ENCODE measurements around the gene RPGRIP1.
"Not testable (repeated sequence)": the region's sequence is repeated elsewhere in the genome, so short reads cannot be mapped to it uniquely, and the experiment has no call there.

The RPGRIP1 gene

GRCh38 chr14:21279783-21280182 is at the start of gene RPGRIP1:
Gene RPGRIP1 (plus strand): TSS chr14:21280083. CDS start chr14:21287977, 7,894 bp downstream.
- DNase-seq, result no peak

DNA sequence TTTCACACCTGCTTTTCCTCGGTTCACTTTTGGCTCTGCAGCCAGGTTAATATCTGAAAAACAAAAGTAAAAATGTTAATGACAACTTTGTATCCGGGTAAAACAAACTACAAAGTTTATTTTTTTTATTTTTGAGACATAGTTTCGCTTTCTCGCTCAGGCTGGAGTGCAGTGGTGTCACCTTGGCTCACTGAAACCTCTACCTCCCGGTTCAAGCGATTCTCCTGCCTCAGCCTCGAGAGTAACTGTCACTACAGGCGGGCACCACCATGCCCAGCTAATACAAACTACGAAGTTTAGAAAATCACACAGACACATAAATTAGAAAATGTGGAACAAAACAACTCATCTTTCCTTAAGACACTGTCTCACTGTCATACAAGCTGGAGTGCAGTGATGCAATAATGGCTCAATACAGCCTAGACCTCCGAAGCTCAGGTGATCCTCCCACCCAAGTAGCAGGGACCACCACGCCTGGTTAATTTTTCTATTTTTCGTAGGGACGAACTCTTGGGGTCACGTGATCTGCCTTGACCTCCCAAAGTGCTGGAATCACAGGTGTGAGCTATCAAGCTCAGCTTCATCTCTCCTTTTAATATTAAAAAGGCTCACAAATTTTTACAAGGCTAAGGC is 48.7 kb upstream of the RPGRIP1 start:
- DNase-seq, result no peak

- no peak for DNase-seq
These were observed 46.3 kb upstream of the RPGRIP1 start for GRCh38 chr14:21233457-21234076.

- no peak for DNase-seq
These were observed 45.8 kb upstream of the RPGRIP1 start for GRCh38 chr14:21234112-21234511.

DNA sequence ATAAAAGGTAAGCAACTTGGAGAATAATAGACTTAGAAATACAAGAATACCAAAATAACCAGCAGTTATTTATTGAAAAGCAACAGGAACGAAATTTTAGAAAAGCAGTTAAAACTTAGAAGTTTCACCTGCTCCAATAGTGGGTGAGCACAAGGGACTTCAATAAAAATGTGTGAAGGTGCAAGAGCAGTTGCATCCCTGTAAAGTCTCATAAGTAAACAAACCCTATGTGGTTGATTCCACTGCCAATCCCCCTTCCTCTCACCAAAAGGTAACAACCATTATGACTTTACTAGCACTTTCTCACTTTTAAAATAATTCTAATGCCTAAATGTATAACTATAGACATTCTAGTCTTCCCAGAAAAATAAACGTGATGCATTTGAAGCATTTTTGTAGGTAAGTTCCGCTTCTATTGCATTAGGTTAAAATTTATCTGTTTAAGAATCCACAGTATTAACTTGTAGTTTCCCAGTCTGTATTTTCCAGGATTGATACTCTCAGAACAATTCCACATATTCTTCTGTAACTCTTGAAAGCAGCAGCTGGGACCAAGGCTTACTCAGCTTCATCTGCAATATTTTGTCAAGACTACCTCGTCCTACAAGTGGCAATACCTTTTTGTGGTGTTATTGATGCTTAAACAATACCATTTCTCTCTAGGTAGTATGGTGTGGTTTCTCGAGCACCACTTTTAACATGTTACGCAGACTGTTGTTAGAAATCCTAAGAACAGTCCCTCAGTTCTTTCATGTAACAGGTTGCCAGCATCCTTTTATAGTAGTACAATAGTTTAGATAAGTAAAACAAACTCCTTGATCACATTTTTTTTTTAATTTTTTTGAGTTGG is 42.7 kb upstream of the RPGRIP1 start:
- DNase-seq, result no peak

DNA sequence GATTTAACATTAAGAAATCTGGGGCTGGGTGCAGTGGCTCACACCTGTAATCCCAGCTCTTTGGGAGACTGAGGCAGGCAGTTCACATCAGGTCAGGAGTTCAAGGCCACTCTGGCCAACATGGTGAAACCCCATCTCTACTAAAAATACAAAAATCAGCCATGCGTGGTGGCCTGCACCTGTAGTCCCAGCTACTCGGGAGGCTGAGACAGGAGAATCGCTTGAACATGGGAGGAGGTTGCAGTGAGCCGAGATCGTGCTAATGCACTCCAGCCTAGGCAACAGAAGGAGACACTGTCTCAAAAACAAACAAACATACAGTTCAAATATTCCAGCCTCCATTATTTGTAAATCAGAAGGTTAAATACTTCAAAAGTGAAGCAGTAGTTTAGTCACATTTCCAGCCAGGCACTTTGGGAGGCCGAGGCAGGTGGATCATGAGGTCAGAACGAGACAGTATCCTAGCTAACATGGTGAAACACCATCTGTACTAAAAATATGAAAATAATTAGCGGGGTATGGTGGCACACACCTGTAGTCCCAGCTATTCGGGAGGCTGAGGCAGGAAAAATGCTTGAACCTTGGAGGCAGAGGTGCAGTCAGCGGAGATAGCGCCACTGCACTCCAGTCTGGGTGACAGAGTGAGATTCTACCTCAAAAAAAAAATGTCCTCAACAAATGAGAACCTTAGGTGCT is 40.9 kb upstream of the RPGRIP1 start:
- no peak for DNase-seq

- DNase-seq, result no peak
These were observed 39.5 kb upstream of the RPGRIP1 start for GRCh38 chr14:21240417-21240816.

DNA sequence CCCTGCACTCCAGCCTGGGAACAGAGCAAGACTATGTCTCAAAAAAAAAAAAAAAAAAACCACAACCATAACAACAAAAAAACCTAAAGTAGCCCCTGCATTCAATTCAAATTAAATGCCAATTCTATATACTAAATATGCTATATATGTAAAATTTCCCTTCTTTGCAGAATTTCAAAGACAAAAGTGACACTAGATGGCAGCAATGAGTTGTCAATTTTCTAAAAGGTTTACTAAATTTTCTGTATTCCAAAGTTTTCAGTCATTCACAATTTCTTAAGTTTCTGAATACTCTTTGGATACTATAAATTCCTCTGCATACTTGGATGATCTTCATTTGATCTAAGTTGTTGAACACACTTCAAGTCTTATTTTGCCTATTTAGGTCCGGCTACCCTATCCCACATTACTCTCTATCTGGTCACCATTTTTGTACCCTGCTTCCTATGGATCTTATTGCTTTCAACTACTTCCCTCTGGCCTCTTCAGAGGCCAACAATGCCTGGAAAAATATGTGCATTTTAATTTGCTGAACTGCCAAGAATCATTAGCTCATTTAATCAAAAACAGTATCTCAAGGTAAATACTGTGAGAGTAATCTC is 38.6 kb upstream of the RPGRIP1 start:
- peak; percentile 15 for DNase-seq

GRCh38 chr14:21244544-21244943 is 35.3 kb upstream of the RPGRIP1 start:
- no peak for DNase-seq

DNA sequence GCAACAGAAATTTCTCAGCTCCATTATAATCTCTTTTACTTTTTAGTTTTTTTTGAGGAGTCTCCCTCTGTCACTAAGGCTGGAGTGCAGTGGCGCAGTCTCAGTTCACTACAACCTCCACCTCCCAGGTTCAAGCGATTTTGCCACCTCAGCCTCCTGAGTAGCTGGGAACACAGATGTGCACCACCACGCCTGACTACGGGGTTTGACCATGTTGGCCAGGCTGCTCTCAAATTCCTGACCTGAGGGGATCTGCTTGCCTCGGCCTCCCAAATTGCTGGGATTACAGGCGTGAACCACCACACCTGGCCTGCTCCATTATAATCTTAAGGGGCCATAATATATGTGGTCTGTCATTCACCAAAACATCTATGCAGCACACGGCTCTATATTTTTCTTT is 34.1 kb upstream of the RPGRIP1 start:
- no peak for DNase-seq

DNA sequence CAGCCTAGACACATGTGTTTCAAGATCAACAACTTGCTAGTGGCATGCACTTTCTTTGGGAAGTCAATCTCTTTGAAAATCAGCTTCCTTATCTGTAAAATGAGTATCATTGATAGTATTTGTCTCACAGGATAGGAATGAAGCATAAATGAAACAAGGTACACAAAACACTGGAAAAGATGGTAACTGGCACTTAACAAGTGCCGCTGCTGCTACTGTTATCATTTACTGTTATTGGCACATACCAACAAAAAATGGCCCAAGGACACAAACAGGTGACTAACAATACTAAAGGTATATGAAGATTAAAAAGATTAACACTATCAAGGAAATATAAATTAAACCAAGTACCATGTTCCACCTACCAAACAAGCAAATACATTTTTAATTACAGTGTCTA is 31.5 kb upstream of the RPGRIP1 start:
- DNase-seq, result no peak

GRCh38 chr14:21248739-21249411 is 31.0 kb upstream of the RPGRIP1 start:
- DNase-seq, result no peak

GRCh38 chr14:21251215-21251614 is 28.7 kb upstream of the RPGRIP1 start:
- no peak for DNase-seq

- DNase-seq, result no peak
These were observed 27.7 kb upstream of the RPGRIP1 start for GRCh38 chr14:21252149-21252548.

DNA sequence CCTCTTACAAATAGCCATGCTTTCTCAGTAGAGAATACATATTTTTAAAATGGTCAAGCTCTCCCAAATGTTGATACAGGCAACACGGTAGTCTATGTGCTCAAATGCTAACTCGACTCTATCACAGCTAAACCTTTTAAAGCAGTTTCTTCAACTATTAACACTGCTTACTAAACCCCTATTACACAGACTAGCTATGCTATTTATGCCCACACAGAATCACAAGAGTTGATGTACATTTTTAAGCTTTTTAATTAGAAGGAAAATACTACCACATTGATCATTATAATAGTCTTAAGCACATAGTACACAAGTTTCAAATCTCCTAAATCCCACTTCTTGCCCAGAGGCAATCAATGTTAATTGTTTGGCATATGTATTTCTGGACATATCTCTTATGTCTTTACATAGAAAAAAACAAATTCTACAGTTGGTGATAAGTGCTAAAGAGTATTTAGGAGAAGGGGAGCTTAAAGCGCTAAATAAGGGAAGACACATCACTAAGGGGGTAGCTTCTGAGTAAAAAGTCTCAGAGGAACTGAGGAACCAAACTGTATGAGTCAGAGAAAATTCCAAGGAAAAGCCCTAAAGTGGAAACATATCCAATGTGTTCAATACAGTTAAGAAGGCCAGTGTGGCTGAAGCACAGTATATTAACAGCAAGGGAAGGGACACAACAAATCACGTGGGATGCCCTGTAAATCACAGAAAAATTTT is 24.3 kb upstream of the RPGRIP1 start:
- no peak for DNase-seq

GRCh38 chr14:21256102-21256447 is 23.8 kb upstream of the RPGRIP1 start:
- not testable (repeated sequence) for DNase-seq

DNA sequence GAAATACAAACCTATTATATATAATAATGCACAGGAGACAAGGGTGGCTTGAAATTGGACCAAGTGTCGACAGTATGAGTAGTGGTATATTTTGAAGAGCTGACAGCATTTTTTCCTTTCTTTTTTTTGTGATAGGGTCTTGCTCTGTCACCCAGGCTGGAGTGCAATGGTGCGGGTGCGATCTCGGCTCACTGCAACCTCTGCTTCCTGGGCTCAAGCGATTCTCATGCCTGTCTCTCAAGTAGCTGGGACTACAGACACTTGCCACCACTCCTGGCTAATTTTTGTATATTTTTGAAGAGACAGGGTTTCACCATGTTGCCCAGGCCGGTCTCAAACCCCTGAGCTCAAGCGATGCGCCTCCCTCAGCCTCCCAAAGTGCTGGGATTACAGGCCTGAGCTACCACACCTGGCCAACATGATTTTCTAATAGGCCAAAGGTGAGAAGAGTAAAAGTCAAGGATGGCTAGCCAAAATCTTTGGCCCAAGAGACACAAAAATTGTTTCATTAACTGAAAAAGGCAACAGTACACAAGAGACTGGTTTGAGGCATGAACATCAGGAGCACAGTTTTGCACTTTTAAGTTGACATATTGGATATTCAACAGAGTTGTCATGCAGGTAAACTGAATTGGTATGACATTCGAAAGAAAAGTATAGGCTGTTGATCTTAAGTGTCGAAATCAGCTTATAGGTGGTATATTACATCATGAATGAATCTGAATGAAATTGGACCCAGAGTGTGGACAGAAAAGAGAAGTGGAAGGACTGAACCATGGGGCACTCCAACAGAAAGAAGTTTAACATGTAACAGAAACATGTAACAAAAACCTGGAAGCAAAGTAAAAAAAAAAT is 23.1 kb upstream of the RPGRIP1 start:
- DNase-seq, result no peak

DNA sequence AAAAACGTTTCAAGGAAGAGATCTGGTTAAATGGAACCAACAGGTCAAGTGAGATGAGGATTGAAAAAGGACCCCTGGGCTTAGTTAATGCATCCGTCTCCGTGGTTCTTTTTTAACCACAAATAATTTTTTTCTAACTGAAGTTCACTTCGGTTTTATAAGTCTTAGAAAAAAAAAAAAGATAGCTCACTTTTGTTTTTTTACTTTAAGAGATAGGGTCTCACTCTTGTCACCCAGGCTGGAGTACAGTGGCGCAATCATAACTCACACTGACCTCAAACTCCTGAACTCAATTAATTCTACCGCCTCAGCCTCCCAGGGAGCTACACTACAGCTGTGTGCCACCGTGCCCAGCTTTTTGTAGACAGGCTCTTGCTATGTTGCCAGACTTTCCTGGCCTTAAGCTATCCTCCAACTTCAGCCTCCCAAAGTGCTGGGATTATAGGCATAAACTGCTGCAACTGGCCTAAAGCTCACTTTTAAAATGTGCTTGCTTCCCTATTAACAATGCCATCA is 22.4 kb upstream of the RPGRIP1 start:
- DNase-seq, result no peak

DNA sequence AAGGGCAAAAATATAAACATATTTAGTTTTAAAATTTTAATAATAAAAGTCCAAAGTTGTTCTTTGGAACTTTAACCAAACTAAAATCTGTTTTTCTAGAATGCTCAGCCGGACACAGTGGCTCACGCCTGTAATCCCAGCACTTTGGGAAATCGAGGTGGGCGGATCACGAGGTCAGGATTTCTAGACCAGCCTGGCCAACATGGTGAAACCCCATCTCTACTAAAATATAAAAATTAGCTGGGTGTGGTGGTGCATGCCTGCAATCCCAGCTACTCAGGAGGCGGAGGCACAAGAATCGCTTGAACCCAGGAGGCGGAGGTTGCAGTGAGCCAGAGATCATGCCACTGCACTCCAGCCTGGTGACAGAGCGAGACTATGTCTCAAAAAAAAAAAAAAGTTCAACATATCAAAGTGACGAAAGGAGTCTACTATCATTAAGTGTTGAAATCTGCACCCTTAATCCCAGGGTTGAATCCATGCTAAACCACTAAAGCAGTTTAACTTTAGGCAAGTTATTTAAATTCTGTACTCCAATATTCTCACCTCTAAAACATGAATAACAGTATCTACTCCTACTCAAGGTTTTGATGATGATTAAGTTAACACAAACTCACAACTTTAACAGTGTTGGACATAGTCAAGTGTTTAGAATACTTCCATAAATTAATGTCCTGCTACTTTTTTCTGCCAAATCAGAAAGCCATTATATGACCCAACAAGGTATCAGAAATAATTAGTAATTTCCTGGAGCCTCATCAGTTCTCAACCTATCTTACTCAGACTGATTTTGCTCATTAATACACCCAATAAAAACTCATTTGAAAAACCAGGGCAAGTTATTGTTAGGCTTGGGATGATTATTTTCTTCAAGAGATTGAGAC is 21.6 kb upstream of the RPGRIP1 start:
- DNase-seq, result no peak
